HUES48 (cell line): Measurements from ENCODE around the gene BTBD9.
"Not testable (repeated sequence)": the region's sequence is repeated elsewhere in the genome, so short reads cannot be mapped to it uniquely, and the experiment has no call there.

ENCODE experiments used
- H3K27ac ChIP-seq: one replicate; pipeline ENCODE4 v1.7.0; 2013; ENCODE audit warnings: low read depth, low read length, inconsistent platforms
- H3K27me3 ChIP-seq: 2 replicates; pipeline ENCODE4 v1.6.1; 2013; ENCODE audit warnings: mild to moderate bottlenecking, low read length; ENCODE audit not compliant: control insufficient read depth, insufficient read depth
- H3K36me3 ChIP-seq: 2 replicates; pipeline ENCODE4 v1.6.1; 2013; ENCODE audit warnings: low read length; ENCODE audit not compliant: control insufficient read depth, insufficient read depth
- H3K4me1 ChIP-seq: 2 replicates; pipeline ENCODE4 v1.6.1; 2013; ENCODE audit warnings: mild to moderate bottlenecking, low read length; ENCODE audit not compliant: control insufficient read depth, insufficient read depth
- H3K4me3 ChIP-seq: 2 replicates; pipeline ENCODE4 v1.5.1; 2013; ENCODE audit warnings: mild to moderate bottlenecking, low read depth, low read length
- H3K9ac ChIP-seq: 2 replicates; pipeline ENCODE4 v1.6.1; 2013; ENCODE audit warnings: mild to moderate bottlenecking, low read depth, low read length, moderate library complexity
- H3K9me3 ChIP-seq: 2 replicates; pipeline ENCODE4 v1.6.1; 2013; ENCODE audit warnings: low read length; ENCODE audit not compliant: control insufficient read depth, insufficient read depth

The BTBD9 gene

DNA sequence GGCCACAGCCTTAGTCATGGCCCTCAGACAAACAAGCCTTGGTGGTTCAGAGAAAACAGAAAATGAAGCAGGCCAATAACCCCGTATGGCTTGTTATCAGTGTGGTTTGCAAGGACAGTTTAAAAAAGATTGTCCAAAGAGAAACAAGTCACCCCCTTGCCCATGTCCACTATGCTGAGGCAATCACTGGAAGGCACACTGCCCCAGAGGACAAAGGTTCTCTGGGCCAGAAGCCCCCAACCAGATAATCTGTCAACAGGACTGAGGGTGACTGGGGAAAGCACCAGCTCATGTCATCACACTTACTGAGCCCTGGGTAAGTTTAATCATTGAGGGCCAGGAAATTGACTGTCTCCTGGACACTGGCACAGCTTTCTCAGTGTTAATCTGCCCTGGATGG, 20.4 kb downstream of the BTBD9 start:
- H3K4me3 ChIP-seq, H3K9ac ChIP-seq, H3K27ac ChIP-seq, H3K27me3 ChIP-seq, H3K36me3 ChIP-seq, H3K9me3 ChIP-seq: not testable (repeated sequence)
- H3K4me1 ChIP-seq: peaks cover 15% of the 10 kb centered on the region

DNA sequence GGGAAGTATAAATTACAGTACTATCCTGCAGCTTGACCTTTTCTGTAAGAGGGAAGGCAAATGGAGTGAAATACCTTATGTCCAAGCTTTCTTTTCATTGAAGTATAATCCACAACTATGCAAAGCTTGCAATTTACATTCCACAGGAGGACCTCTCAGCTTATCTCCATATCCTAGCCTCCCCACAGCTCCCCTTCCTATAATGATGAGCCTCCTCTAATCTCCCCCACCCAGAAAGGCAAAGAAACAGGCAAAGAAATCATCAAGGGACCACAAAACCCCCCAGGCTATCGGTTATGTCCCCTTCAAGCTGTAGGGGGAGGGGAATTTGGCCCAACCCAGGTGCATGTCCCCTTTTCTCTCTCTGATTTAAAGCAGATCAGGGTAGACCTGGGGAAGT, 21.4 kb downstream of the BTBD9 start:
- Histone ChIP-seq H3K27ac (peak overlapping the region; percentile 77), H3K4me1 (peaks cover 15% of the 10 kb centered on the region)
- H3K9me3 ChIP-seq, H3K4me3 ChIP-seq, H3K9ac ChIP-seq, H3K27me3 ChIP-seq, H3K36me3 ChIP-seq: not testable (repeated sequence)

DNA sequence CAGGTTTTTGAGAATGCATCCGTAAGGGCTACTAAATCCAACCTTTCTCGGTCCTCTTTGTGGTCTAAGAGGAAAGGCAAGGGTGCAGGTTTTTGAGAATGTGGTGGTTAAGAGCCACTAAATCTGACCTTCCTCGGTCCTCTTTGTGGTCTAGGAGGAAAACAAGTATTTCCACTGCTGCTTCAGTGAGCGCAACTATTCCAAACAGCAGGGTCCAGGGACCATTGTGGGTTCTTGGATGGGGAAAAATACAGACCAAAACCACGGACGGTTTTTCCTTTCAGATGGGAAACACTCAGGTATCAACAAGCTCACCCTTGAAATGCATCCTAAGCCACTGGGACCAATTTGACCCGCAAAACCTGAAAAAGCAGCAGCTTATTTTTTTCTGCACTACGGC, 21.9 kb downstream of the BTBD9 start:
- Histone ChIP-seq H3K27me3 (no peaks in the 10 kb centered on the region), H3K4me3 (no peak overlapping the region), H3K27ac (peak overlapping the region; percentile 77), H3K4me1 (peaks cover 15% of the 10 kb centered on the region), H3K36me3 (no peaks in the 10 kb centered on the region), H3K9me3 (no peaks in the 10 kb centered on the region), H3K9ac (no peak overlapping the region)

DNA sequence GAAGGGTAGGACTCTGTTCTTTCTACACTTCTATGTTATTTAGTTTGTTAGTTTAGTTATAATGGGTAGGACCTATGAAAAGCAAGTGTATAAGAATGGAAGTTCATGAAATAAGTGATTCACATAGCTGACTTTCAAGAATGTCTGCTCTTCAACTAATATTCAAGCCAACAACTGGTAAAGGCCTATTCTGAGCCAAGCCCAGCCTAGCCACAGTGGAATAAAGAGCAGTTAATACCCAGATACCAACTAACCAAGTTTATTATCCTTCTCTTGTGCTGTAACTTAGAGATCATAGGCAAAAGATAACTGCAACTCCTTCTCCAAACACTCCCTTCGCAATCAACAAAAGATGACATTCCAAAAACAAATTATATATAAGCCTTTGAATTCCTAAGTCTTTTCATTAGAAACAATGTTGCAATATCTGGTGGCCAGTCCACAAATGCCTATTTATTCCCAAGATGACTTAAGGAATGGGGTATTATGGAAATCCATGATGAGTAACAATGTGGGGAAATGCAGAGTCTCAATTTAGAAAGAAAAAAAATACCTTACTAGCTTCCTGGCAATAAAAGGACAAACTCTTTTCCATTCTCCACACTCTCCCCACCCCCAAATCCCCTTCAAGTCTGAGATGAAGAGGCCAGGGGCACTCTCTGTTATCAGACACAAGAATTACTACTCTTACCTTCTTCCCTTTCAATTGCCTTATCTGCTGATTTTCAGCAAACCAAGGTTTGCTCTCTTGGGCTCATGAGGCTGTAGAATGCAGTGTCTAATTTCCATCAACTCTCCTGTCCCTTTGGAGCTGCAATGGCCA, 27.4 kb downstream of the BTBD9 start:
- Histone ChIP-seq H3K9ac (no peak overlapping the region), H3K27ac (no peak overlapping the region), H3K4me1 (0 out of 2 replicates have a peak, but pooled peaks cover 9% of the 10 kb centered on the region)

DNA sequence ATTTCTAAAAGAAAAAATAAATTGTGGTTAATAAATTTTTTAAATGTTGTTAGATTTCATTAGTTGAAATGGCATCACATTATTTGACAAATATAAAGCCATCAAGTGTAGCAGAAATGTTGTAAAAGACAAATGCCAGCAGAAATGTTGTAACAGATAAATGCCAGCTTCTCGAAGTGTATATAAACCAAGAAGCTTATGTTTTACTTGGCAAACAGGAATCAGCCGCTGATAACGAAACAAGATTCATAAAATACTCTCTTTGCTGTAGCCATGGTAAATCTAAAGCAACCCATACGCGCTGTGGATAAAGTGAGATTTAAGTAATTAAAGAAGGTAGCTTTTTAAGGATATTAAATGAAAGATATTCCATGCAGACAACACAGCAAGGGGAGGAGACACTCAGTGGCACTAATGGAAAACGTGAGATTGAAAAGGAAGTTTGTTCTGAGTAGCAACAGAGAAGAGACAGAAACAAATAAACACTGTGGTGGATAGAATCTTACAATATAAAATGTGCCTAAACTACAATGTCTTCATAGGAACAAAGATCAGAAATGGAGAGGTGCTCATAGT, 29.6 kb downstream of the BTBD9 start:
- H3K36me3 ChIP-seq: no peaks in the 10 kb centered on the region
- H3K27me3 ChIP-seq: no peaks in the 10 kb centered on the region
- no peaks in the 10 kb centered on the region for H3K9me3 ChIP-seq
- H3K9ac ChIP-seq: no peak overlapping the region
- 0 out of 2 replicates have a peak, but pooled peaks cover 9% of the 10 kb centered on the region for H3K4me1 ChIP-seq
- H3K27ac ChIP-seq: no peak overlapping the region
- H3K4me3 ChIP-seq: no peak overlapping the region

More for the DNA sequence above, 27.4 kb downstream of the BTBD9 start:
- no peaks in the 10 kb centered on the region for H3K9me3 ChIP-seq
- no peaks in the 10 kb centered on the region for H3K27me3 ChIP-seq
- no peaks in the 10 kb centered on the region for H3K36me3 ChIP-seq
- no peak overlapping the region for H3K4me3 ChIP-seq

DNA sequence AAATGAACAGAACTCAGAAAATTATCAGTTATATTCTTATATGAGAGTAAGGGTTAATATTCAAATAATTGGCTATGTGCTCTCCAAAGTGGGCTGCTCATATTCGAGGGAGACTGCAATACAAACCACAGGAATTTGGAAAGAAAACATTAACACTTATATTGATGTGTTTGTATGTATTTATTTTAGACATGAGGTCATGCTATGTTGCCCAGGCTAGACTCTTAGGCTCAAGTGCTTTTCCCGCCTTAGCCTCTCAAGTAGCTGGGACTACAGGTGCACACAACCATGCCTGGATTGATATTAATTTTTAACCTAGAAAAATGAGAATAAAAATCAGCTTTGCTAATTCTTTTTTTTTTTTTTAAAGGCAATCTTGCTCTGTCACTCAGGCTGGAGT, 35.0 kb downstream of the BTBD9 start:
- Histone ChIP-seq H3K4me3 (no peak overlapping the region), H3K27me3 (no peaks in the 10 kb centered on the region), H3K9ac (no peak overlapping the region), H3K36me3 (no peaks in the 10 kb centered on the region), H3K27ac (no peak overlapping the region), H3K4me1 (no peaks in the 10 kb centered on the region), H3K9me3 (no peaks in the 10 kb centered on the region)

DNA sequence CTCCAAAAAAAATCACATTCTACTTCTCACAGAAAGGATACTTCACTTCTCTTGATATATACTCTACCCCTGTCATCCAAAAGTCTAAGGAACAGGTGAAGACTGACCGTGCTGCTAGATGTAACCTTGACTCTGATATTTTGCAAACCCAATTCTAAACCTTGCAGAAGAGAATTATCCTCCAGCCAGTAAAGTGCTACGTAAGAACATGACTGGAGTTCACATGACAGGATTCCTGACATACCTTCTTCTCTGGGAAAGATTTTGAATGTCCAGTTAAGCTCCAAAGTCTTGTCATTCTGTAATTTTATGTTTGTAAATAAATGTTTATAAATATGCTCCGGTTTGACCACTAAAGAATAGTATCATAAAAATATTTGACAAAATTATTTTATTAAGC, 35.8 kb downstream of the BTBD9 start:
- no peaks in the 10 kb centered on the region for H3K27me3 ChIP-seq
- no peak overlapping the region for H3K27ac ChIP-seq
- no peak overlapping the region for H3K9ac ChIP-seq
- H3K4me3 ChIP-seq: no peak overlapping the region
- H3K36me3 ChIP-seq: no peaks in the 10 kb centered on the region
- H3K9me3 ChIP-seq: no peaks in the 10 kb centered on the region
- H3K4me1 ChIP-seq: no peaks in the 10 kb centered on the region

DNA sequence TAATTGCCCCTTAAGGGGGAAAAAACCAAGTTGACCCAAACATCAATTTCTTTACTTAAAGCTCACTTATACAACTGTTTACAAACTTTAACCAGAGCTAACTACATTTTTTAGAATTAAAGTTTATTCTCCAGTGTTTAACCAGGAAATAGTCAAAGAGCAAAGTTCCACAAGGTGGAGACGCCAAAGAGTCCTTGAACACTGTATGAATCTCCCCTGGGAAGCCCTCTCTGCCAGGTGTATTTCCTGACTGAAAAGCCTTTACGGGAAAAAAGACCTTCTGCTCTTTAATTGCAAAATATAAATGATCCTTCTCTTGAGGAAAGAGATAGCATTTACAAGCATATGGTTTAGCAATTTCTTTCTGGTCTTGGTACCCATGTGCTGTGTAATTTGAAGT, 36.2 kb downstream of the BTBD9 start:
- no peak overlapping the region for H3K9ac ChIP-seq
- H3K27me3 ChIP-seq: no peaks in the 10 kb centered on the region
- H3K27ac ChIP-seq: no peak overlapping the region
- H3K36me3 ChIP-seq: no peaks in the 10 kb centered on the region
- H3K9me3 ChIP-seq: no peaks in the 10 kb centered on the region
- H3K4me1 ChIP-seq: no peaks in the 10 kb centered on the region
- H3K4me3 ChIP-seq: no peak overlapping the region

DNA sequence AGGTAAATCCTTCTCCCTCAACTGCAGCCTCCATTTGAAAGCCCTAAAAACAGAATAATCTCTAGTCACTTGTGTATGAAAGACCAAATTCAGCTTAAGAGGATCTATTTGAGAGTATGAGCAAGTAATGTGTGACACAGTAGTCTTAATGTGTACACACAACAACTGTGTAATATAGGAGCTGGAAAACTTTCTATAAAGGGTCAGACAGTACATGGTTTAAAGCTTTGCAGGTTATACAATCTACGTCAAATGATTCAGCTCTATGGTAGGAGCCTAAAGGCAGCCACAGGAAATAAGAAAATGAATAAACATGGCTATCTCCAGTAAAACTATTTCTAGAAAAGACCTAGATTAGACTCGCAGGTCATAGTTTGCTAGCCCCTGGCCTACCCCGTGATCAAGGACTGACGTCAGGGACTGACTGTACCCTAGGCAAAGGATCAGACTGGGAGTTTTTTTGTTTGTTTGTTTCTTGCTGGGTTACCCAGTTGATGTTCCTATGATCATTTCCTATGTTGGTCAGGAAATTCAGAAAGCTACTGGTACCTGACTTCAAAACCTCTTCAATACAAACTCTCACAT, 39.7 kb downstream of the BTBD9 start:
- Histone ChIP-seq H3K9ac (no peak overlapping the region), H3K4me3 (no peak overlapping the region), H3K4me1 (no peaks in the 10 kb centered on the region), H3K9me3 (no peaks in the 10 kb centered on the region), H3K27me3 (no peaks in the 10 kb centered on the region), H3K27ac (no peak overlapping the region), H3K36me3 (no peaks in the 10 kb centered on the region)

DNA sequence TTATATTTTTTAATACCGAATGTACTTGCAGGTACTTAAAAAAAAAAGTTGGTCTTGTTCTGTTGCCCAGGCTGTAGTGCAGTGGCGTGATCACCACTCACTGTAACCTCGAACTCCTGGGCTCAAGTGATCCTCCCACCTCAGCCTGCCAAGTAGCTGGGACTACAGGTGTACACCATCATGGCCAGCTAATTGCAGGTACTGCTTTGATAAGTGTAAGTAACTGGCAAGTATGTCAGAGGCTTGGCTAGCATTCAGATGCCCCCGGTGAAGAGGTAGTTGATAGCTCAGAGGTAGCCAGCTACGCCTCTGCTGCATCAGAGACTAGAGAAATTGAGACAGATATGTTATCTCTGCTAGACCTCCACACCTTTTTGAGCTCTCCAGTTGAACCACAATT, 40.5 kb downstream of the BTBD9 start:
- no peaks in the 10 kb centered on the region for H3K4me1 ChIP-seq
- H3K9me3 ChIP-seq: no peaks in the 10 kb centered on the region
- no peaks in the 10 kb centered on the region for H3K27me3 ChIP-seq
- H3K27ac ChIP-seq: no peak overlapping the region
- no peaks in the 10 kb centered on the region for H3K36me3 ChIP-seq
- H3K9ac ChIP-seq: no peak overlapping the region
- no peak overlapping the region for H3K4me3 ChIP-seq

DNA sequence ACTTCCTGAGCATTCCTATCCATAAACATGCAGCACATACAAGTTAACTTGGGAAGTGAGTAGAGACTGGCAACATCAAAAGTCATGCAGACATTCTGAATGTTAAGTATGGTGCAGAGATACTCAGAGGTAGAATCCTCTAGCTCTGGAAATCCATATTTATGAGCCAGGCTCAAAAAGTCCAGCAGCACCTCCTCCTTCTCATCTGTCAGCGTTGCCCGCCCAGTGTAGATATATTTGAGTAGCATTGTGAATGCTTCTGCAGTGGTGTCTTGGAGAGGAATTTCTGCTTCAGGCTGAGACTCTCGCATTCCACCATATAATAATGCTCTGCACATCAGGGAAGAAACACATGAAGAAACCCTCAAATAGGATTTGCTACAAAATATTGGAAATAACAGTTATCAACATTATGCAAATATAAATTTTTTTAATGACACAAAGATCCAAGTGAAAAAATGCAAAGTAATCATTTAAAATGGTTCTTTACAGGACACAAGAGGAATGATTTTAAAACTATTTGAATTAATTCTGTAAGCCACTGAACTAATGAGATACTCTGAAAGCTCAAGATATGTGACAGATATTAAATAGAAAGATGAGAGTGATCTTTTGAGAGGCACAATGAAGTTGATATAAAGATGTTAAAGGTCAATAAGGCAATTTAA, 45.6 kb downstream of the BTBD9 start:
- no peaks in the 10 kb centered on the region for H3K9me3 ChIP-seq
- H3K27me3 ChIP-seq: no peaks in the 10 kb centered on the region
- no peak overlapping the region for H3K4me3 ChIP-seq
- no peak overlapping the region for H3K27ac ChIP-seq
- no peaks in the 10 kb centered on the region for H3K36me3 ChIP-seq
- H3K4me1 ChIP-seq: no peaks in the 10 kb centered on the region
- no peak overlapping the region for H3K9ac ChIP-seq
